ENCODE data around the gene CAPN9.

DNA sequence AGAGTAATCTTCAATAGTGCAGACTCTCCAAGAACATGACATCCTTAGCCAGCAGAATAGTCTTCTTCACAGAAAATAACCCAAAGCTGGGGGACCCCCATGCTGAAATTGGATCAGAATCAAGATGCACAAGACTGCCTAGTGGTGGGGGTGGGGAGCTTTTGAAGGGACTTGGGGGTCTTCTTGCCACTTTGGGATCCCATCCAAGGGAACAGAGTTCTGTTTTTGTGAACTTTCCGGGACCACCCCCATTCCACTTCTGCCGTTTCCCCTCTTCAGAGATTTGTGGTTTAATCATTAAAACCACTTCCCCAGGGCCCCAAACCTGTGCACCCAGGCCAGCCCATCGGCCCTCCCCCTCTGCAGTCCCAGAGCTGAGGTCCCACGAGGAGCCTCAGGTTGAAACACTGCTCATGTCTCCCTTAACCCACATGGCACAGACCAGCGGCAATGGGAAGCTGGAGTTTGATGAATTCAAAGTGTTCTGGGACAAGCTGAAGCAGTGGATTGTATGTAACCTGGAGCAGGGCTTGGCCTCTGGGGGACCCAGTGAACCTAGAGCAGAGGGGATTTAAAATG, 44.9 kb downstream of the CAPN9 start:
- TF ChIP-seq, protein P1, sequence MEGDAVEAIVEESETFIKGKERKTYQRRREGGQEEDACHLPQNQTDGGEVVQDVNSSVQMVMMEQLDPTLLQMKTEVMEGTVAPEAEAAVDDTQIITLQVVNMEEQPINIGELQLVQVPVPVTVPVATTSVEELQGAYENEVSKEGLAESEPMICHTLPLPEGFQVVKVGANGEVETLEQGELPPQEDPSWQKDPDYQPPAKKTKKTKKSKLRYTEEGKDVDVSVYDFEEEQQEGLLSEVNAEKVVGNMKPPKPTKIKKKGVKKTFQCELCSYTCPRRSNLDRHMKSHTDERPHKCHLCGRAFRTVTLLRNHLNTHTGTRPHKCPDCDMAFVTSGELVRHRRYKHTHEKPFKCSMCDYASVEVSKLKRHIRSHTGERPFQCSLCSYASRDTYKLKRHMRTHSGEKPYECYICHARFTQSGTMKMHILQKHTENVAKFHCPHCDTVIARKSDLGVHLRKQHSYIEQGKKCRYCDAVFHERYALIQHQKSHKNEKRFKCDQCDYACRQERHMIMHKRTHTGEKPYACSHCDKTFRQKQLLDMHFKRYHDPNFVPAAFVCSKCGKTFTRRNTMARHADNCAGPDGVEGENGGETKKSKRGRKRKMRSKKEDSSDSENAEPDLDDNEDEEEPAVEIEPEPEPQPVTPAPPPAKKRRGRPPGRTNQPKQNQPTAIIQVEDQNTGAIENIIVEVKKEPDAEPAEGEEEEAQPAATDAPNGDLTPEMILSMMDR (IDR thresholded peaks at IDR 0.05) = no peak
- no peak for TF ChIP-seq POLR2A (IDR thresholded peaks at IDR 0.05)
